K562 (cell line): ENCODE data around the gene RAB9B. TPM values are rescaled to one million over a fixed set of nuclear protein-coding genes. Genes with fewer than 3 reads are reported as not detected.

Experiments used
- ATAC-seq: fragments of 200-7000 bp; cut with Tn5 transposase; 3 replicates; pipeline ENCODE4 v1.9.1; 2020; ENCODE audit warnings: moderate library complexity
- BruUV-seq: library from RNA; stranded (reverse); fragments of 400-500 nt; replicated peaks from 2 replicates; lab custom pipeline; 2021; lab: Mats Ljungman, UMichigan
- CTCF ChIA-PET: fragments of 300-600 bp; formaldehyde crosslinking; extraction: SDS; loops from one replicate; lab custom pipeline; 2021; ENCODE audit warnings: low intra/inter-chr PET ratio; lab: Yijun Ruan, JAX
- POLR2A ChIA-PET: fragments of 300-600, 350-650 bp; sonication (Branson Sonifier 250); formaldehyde crosslinking; extraction: SDS; loops from one replicate; lab custom pipeline; 2021; ENCODE audit warnings: antibody characterized with exemption, inconsistent platforms; lab: Yijun Ruan, JAX
- DNase-seq, 4 experiments: peaks; one replicate each; pipeline versions ENCODE4 v3.0.0 to v3.0.0-alpha.2; 2011 to 2018; ENCODE audit warnings: low spot score in 3 of 4, mixed read lengths in 3 of 4; ENCODE audit errors: extremely low read depth in 1 of 4
- FAIRE-seq: peaks from 2 replicates; lab custom pipeline; 2011; peaks lifted over from hg19 to GRCh38; lab: Jason Lieb, UNC
- H2AFZ ChIP-seq: 2 replicates; pipeline ENCODE4 v1.6.0; 2011; ENCODE audit warnings: low read depth, low read length, control low read depth, inconsistent platforms
- H3K27ac ChIP-seq: fragments of 200-600 bp; 3 replicates; pipeline ENCODE4 v1.8.0; 2011; ENCODE audit warnings: low read depth, mild to moderate bottlenecking, control low read depth, inconsistent platforms, low read length, moderate library complexity, mixed read lengths; ENCODE audit errors: extremely low read depth
- H3K27me3 ChIP-seq, 2 experiments: fragments of 300-600 bp in 1 of 2; 2 replicates in 1 of 2; 3 replicates in 1 of 2; pipeline versions ENCODE4 v1.6.0 to v1.8.0; 2011; ENCODE audit warnings: inconsistent platforms in 2 of 2, low read length in 2 of 2, mild to moderate bottlenecking in 1 of 2, mixed read lengths in 1 of 2, moderate library complexity in 1 of 2; ENCODE audit not compliant: control insufficient read depth in 2 of 2, insufficient read depth in 2 of 2
- H3K36me3 ChIP-seq: fragments of 300-600 bp; 3 replicates; pipeline ENCODE4 v1.8.0; 2011; ENCODE audit warnings: mild to moderate bottlenecking, low read length, inconsistent platforms; ENCODE audit not compliant: control insufficient read depth, insufficient read depth
- H3K4me1 ChIP-seq, 2 experiments: fragments of 200-600 bp in 1 of 2; replicated peaks in 1 of 2; 2 replicates in 1 of 2; 3 replicates in 1 of 2; pipeline versions ENCODE4 v1.5.1 to v1.8.0; 2011; ENCODE audit warnings: inconsistent platforms in 2 of 2, low read length in 2 of 2, mild to moderate bottlenecking in 1 of 2, mixed read lengths in 1 of 2, moderate library complexity in 1 of 2; ENCODE audit not compliant: control insufficient read depth in 2 of 2, insufficient read depth in 2 of 2
- H3K4me2 ChIP-seq: 2 replicates; pipeline ENCODE4 v1.6.1; 2011; ENCODE audit warnings: low read length, control low read depth, inconsistent platforms, mixed read lengths; ENCODE audit not compliant: insufficient read depth
- H3K4me3 ChIP-seq: fragments of 200-600 bp; sonication (generic), shearing (Covaris generic); 2 replicates; pipeline ENCODE4 v1.5.1; 2016; ENCODE audit warnings: control low read depth, inconsistent platforms
- H3K79me2 ChIP-seq: fragments of 200-600 bp; 3 replicates; pipeline ENCODE4 v1.8.0; 2011; ENCODE audit warnings: low read length, inconsistent platforms; ENCODE audit not compliant: control insufficient read depth, insufficient read depth
- H3K9ac ChIP-seq, 2 experiments: 2 replicates each; pipeline versions ENCODE4 v1.6.0 to v1.6.1; 2011; ENCODE audit warnings: low read depth in 2 of 2, low read length in 2 of 2, control low read depth in 1 of 2, inconsistent platforms in 1 of 2, mild to moderate bottlenecking in 1 of 2, mixed read lengths in 1 of 2; ENCODE audit not compliant: insufficient read depth in 1 of 2
- H3K9me1 ChIP-seq: one replicate; pipeline ENCODE4 v1.6.0; 2011; ENCODE audit warnings: inconsistent platforms, mild to moderate bottlenecking, low read length, moderate library complexity; ENCODE audit not compliant: control insufficient read depth, insufficient read depth
- H3K9me3 ChIP-seq: replicated peaks from 2 replicates; pipeline ENCODE4 v1.5.1; 2011; ENCODE audit warnings: low read depth, low read length, inconsistent platforms; ENCODE audit not compliant: control insufficient read depth, insufficient read depth
- H4K20me1 ChIP-seq: replicated peaks from 2 replicates; pipeline ENCODE4 v1.6.1; 2011; ENCODE audit warnings: low read length, inconsistent platforms, mixed read lengths; ENCODE audit not compliant: control insufficient read depth, insufficient read depth
- BRD4 ChIP-seq: fragments of 200-600 bp; sonication (generic); IDR thresholded peaks from 2 replicates; pipeline ENCODE4 v1.6.1; 2017; ENCODE audit warnings: inconsistent platforms
- PYGO2 ChIP-seq: fragments of 450-650 bp; IDR thresholded peaks from 2 replicates; pipeline ENCODE4 v1.6.1; 2016; ENCODE audit warnings: mild to moderate bottlenecking, missing genetic modification characterization, moderate library complexity, missing compliant biosample characterization
- TEAD4 ChIP-seq, 2 experiments: sonication (generic) in 1 of 2; formaldehyde crosslinking in 1 of 2; IDR thresholded peaks; 2 replicates each; pipeline versions ENCODE4 v1.6.1 to v1.8.0; 2012 to 2022; ENCODE audit warnings: borderline replicate concordance in 1 of 2, inconsistent platforms in 1 of 2, low read length in 1 of 2, mild to moderate bottlenecking in 1 of 2, missing genetic modification reagents in 1 of 2
- YY1 ChIP-seq, 3 experiments: IDR thresholded peaks; 2 replicates each; pipeline ENCODE4 v1.6.1; 2011; ENCODE audit warnings: low read length in 2 of 3, mild to moderate bottlenecking in 2 of 3, moderate library complexity in 2 of 3, borderline replicate concordance in 1 of 3, control low read depth in 1 of 3, low read depth in 1 of 3; ENCODE audit not compliant: insufficient read depth in 3 of 3, insufficient replicate concordance in 2 of 3, control insufficient read depth in 1 of 3, insufficient read length in 1 of 3; ENCODE audit errors: extremely low read depth in 1 of 3
- ZC3H11A ChIP-seq: IDR thresholded peaks from 2 replicates; pipeline ENCODE4 v1.6.1; 2012; ENCODE audit warnings: low read depth, low read length, improper control_type of control experiment
- ZFPM2 ChIP-seq: fragments of 250-450 bp; sonication (Bioruptor Pico); IDR thresholded peaks from 2 replicates; pipeline ENCODE4 v1.5.1; 2022; ENCODE audit warnings: mild to moderate bottlenecking
- ZNF644 ChIP-seq: fragments of 200-800 bp; sonication (Bioruptor generic); IDR thresholded peaks from 2 replicates; pipeline ENCODE4 v1.6.1; 2016; ENCODE audit warnings: low read depth, missing genetic modification characterization, missing compliant biosample characterization
- ZNF785 ChIP-seq: fragments of 250-450 bp; sonication (Bioruptor Pico); IDR thresholded peaks from 2 replicates; pipeline ENCODE4 v1.4.0; 2020; ENCODE audit warnings: mild to moderate bottlenecking
- WGBS: fragments of 100-300 bp; shearing (Covaris generic); methylation state at CpG from one replicate; pipeline ENCODE4 v1.1.6; 2016; ENCODE audit warnings: low coverage, mixed read lengths; ENCODE audit not compliant: insufficient coverage; ENCODE audit errors: missing lambda C conversion rate; 5-methylcytosine and 5-hydroxymethylcytosine counted together
- in situ Hi-C: fragments of 300-500 bp; cut with MboI; formaldehyde crosslinking; loops from 4 replicates; pipeline ENCODE4 v1.15.0; 2018; ENCODE audit warnings: inconsistent platforms, mixed read lengths
- intact Hi-C: fragments of 100-400 bp; cut with micrococcal nuclease; formaldehyde crosslinking; loops from 2 replicates; pipeline ENCODE4 v1.14.2; 2022
- polyA plus RNA-seq, 8 experiments: library from polyadenylated mRNA; depleted of rRNA in 4 of 8; stranded (reverse) in 5 of 8; unstranded in 3 of 8; fragments of >200 nt; fragmentation: Nextera tagmentation in 2 of 8; fragmentation: Illumina TruSeq in 1 of 8; extraction: Ambion mirVana in 2 of 8; extraction: Trizol in 1 of 8; gene quantifications; 2 replicates each; pipeline versions ENCODE4 v1.2.1 to v1.2.3, GENCODE V29; 2011 to 2014; ENCODE audit warnings: inconsistent platforms in 1 of 8, missing spikeins in 1 of 8
- total RNA-seq, 7 experiments: library from RNA; depleted of rRNA in 6 of 7; stranded (reverse); fragments of >200 nt in 6 of 7; fragmentation: Illumina TruSeq in 2 of 7; extraction: Trizol in 2 of 7; gene quantifications; 2 replicates each; pipeline versions ENCODE4 v1.2.1 to v1.2.3, GENCODE V29; 2011 to 2021; ENCODE audit warnings: low replicate concordance in 1 of 7
- TF ChIP-seq, protein P1 (sequence below): fragments of 250-450 bp; sonication (Bioruptor Pico); IDR thresholded peaks from 2 replicates; pipeline ENCODE4 v1.5.0; 2020; ENCODE audit warnings: mild to moderate bottlenecking
- TF ChIP-seq, protein P2 (sequence below), 2 experiments: fragments of 450-650 bp in 1 of 2; sonication (generic) in 1 of 2; formaldehyde crosslinking in 1 of 2; IDR thresholded peaks; 2 replicates each; pipeline versions ENCODE4 v1.7.1 to v1.9.0; 2016 to 2022; ENCODE audit warnings: inconsistent platforms in 1 of 2, mild to moderate bottlenecking in 1 of 2, missing genetic modification reagents in 1 of 2

The RAB9B gene
- total and polyA plus RNA-seq, 9 of the 15 experiments (the other 6 are each of a cell fraction or from before 2014, with no cell fraction given) = 0.03 to 0.05 (median 0.04) TPM; not detected in 6

DNA sequence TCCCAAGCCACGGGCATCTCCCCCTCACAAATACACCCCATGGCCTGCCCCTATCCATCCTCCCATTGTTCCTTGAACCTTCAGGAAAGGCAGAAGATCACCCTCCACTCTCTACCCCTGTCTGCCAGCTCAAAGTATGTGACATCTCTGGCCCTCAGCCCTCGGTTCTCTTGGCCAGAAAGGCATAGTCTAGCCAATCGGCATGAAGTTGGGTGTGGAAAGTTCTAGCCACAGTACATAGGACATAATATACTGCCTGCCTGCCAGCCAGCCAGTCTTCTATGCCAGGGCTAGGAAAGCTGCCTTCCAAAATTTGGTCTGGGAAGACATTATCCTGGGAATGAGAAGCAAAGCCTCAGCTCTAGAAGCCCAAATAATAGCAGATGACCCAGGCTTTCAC, 58.6 kb downstream of the RAB9B start:
- DNase-seq (no peak), FAIRE-seq (no peak), ATAC-seq (no peak)
- no peaks in the 10 kb centered on the region for H3K4me1 ChIP-seq
- intact Hi-C loops (no loop called here), in situ Hi-C loops (no loop called here)
- ChIA-PET CTCF (no interaction called here), POLR2A (interaction anchor here (1.6 kb wide), 1 partner anchor 11 kb away, joined by 3 read pairs; no protein-coding TSS in a partner anchor)
- H3K36me3 ChIP-seq = no peaks in the 10 kb centered on the region
- H3K4me3 ChIP-seq = no peak overlapping the region
- BruUV-seq = no TSS peak
- H3K9ac ChIP-seq = no peak overlapping the region
- no peaks in the 10 kb centered on the region for H3K9me1 ChIP-seq
- no peaks in the 10 kb centered on the region for H4K20me1 ChIP-seq
- WGBS = 0% methylated on average over 3 of the region's 3 CpGs
- no peaks in the 10 kb centered on the region for H3K9me3 ChIP-seq
- H3K4me2 ChIP-seq = no peak overlapping the region
- no peaks in the 10 kb centered on the region for H3K79me2 ChIP-seq
- no peak for TF ChIP-seq YY1 (IDR thresholded peaks at IDR 0.05; ENCODE audit: borderline replicate concordance in 1 of 3, control insufficient read depth in 1 of 3, extremely low read depth in 1 of 3, insufficient read depth in 3 of 3, insufficient read length in 1 of 3, insufficient replicate concordance in 2 of 3, low read depth in 1 of 3, low read length in 2 of 3)
- no peak for TF ChIP-seq ZFPM2 (CRISPR knock-in tag)
- TF ChIP-seq TEAD4 (IDR thresholded peaks at IDR 0.05; ENCODE audit: low read length) = no peak
- no peak for TF ChIP-seq TEAD4 (CRISPR knock-in tag; IDR thresholded peaks at IDR 0.05; ENCODE audit: borderline replicate concordance)
- no peak for TF ChIP-seq ZNF644 (tag)
- TF ChIP-seq PYGO2 (tag) = no peak
- TF ChIP-seq, protein P1, sequence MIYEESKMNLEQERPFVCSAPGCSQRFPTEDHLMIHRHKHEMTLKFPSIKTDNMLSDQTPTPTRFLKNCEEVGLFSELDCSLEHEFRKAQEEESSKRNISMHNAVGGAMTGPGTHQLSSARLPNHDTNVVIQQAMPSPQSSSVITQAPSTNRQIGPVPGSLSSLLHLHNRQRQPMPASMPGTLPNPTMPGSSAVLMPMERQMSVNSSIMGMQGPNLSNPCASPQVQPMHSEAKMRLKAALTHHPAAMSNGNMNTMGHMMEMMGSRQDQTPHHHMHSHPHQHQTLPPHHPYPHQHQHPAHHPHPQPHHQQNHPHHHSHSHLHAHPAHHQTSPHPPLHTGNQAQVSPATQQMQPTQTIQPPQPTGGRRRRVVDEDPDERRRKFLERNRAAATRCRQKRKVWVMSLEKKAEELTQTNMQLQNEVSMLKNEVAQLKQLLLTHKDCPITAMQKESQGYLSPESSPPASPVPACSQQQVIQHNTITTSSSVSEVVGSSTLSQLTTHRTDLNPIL (CRISPR knock-in tag) = no peak
- TF ChIP-seq ZNF785 = no peak
- TF ChIP-seq, protein P2, sequence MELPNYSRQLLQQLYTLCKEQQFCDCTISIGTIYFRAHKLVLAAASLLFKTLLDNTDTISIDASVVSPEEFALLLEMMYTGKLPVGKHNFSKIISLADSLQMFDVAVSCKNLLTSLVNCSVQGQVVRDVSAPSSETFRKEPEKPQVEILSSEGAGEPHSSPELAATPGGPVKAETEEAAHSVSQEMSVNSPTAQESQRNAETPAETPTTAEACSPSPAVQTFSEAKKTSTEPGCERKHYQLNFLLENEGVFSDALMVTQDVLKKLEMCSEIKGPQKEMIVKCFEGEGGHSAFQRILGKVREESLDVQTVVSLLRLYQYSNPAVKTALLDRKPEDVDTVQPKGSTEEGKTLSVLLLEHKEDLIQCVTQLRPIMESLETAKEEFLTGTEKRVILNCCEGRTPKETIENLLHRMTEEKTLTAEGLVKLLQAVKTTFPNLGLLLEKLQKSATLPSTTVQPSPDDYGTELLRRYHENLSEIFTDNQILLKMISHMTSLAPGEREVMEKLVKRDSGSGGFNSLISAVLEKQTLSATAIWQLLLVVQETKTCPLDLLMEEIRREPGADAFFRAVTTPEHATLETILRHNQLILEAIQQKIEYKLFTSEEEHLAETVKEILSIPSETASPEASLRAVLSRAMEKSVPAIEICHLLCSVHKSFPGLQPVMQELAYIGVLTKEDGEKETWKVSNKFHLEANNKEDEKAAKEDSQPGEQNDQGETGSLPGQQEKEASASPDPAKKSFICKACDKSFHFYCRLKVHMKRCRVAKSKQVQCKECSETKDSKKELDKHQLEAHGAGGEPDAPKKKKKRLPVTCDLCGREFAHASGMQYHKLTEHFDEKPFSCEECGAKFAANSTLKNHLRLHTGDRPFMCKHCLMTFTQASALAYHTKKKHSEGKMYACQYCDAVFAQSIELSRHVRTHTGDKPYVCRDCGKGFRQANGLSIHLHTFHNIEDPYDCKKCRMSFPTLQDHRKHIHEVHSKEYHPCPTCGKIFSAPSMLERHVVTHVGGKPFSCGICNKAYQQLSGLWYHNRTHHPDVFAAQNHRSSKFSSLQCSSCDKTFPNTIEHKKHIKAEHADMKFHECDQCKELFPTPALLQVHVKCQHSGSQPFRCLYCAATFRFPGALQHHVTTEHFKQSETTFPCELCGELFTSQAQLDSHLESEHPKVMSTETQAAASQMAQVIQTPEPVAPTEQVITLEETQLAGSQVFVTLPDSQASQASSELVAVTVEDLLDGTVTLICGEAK (IDR thresholded peaks at IDR 0.05) = no peak
- TF ChIP-seq, protein P2 (CRISPR knock-in tag; IDR thresholded peaks at IDR 0.05) = no peak
- TF ChIP-seq BRD4 = no peak
- TF ChIP-seq ZC3H11A = no peak
- H3K27ac ChIP-seq = no peak overlapping the region
- H2AFZ ChIP-seq = no peak overlapping the region
- peaks cover 0 to 12% of the 10 kb centered on the region in 2 experiments; a peak in 2 of 5 replicates for H3K27me3 ChIP-seq
